K562 (cell line): ENCODE data around the gene XPO6. TPM values are rescaled to one million over a fixed set of nuclear protein-coding genes. Genes with fewer than 3 reads are reported as not detected.

Experiments
- ATAC-seq: fragments of 200-7000 bp; cut with Tn5 transposase; 3 replicates; pipeline ENCODE4 v1.9.1; 2020; ENCODE audit warnings: moderate library complexity
- BruUV-seq: library from RNA; stranded (reverse); fragments of 400-500 nt; replicated peaks from 2 replicates; lab custom pipeline; 2021; lab: Mats Ljungman, UMichigan
- CTCF ChIA-PET: fragments of 300-600 bp; formaldehyde crosslinking; extraction: SDS; loops from one replicate; lab custom pipeline; 2021; ENCODE audit warnings: low intra/inter-chr PET ratio; lab: Yijun Ruan, JAX
- POLR2A ChIA-PET: fragments of 300-600, 350-650 bp; sonication (Branson Sonifier 250); formaldehyde crosslinking; extraction: SDS; loops from one replicate; lab custom pipeline; 2021; ENCODE audit warnings: antibody characterized with exemption, inconsistent platforms; lab: Yijun Ruan, JAX
- DNase-seq, 4 experiments: peaks; one replicate each; pipeline versions ENCODE4 v3.0.0 to v3.0.0-alpha.2; 2011 to 2018; ENCODE audit warnings: low spot score in 3 of 4, mixed read lengths in 3 of 4; ENCODE audit errors: extremely low read depth in 1 of 4
- FAIRE-seq: peaks from 2 replicates; lab custom pipeline; 2011; peaks lifted over from hg19 to GRCh38; lab: Jason Lieb, UNC
- H2AFZ ChIP-seq: 2 replicates; pipeline ENCODE4 v1.6.0; 2011; ENCODE audit warnings: low read depth, low read length, control low read depth, inconsistent platforms
- H3K27ac ChIP-seq: fragments of 200-600 bp; 3 replicates; pipeline ENCODE4 v1.8.0; 2011; ENCODE audit warnings: low read depth, mild to moderate bottlenecking, control low read depth, inconsistent platforms, low read length, moderate library complexity, mixed read lengths; ENCODE audit errors: extremely low read depth
- H3K27me3 ChIP-seq, 2 experiments: fragments of 300-600 bp in 1 of 2; 2 replicates in 1 of 2; 3 replicates in 1 of 2; pipeline versions ENCODE4 v1.6.0 to v1.8.0; 2011; ENCODE audit warnings: inconsistent platforms in 2 of 2, low read length in 2 of 2, mild to moderate bottlenecking in 1 of 2, mixed read lengths in 1 of 2, moderate library complexity in 1 of 2; ENCODE audit not compliant: control insufficient read depth in 2 of 2, insufficient read depth in 2 of 2
- H3K36me3 ChIP-seq: fragments of 300-600 bp; 3 replicates; pipeline ENCODE4 v1.8.0; 2011; ENCODE audit warnings: mild to moderate bottlenecking, low read length, inconsistent platforms; ENCODE audit not compliant: control insufficient read depth, insufficient read depth
- H3K4me1 ChIP-seq, 2 experiments: fragments of 200-600 bp in 1 of 2; replicated peaks in 1 of 2; 2 replicates in 1 of 2; 3 replicates in 1 of 2; pipeline versions ENCODE4 v1.5.1 to v1.8.0; 2011; ENCODE audit warnings: inconsistent platforms in 2 of 2, low read length in 2 of 2, mild to moderate bottlenecking in 1 of 2, mixed read lengths in 1 of 2, moderate library complexity in 1 of 2; ENCODE audit not compliant: control insufficient read depth in 2 of 2, insufficient read depth in 2 of 2
- H3K4me2 ChIP-seq: 2 replicates; pipeline ENCODE4 v1.6.1; 2011; ENCODE audit warnings: low read length, control low read depth, inconsistent platforms, mixed read lengths; ENCODE audit not compliant: insufficient read depth
- H3K4me3 ChIP-seq: fragments of 200-600 bp; sonication (generic), shearing (Covaris generic); 2 replicates; pipeline ENCODE4 v1.5.1; 2016; ENCODE audit warnings: control low read depth, inconsistent platforms
- H3K79me2 ChIP-seq: fragments of 200-600 bp; 3 replicates; pipeline ENCODE4 v1.8.0; 2011; ENCODE audit warnings: low read length, inconsistent platforms; ENCODE audit not compliant: control insufficient read depth, insufficient read depth
- H3K9ac ChIP-seq, 2 experiments: 2 replicates each; pipeline versions ENCODE4 v1.6.0 to v1.6.1; 2011; ENCODE audit warnings: low read depth in 2 of 2, low read length in 2 of 2, control low read depth in 1 of 2, inconsistent platforms in 1 of 2, mild to moderate bottlenecking in 1 of 2, mixed read lengths in 1 of 2; ENCODE audit not compliant: insufficient read depth in 1 of 2
- H3K9me1 ChIP-seq: one replicate; pipeline ENCODE4 v1.6.0; 2011; ENCODE audit warnings: inconsistent platforms, mild to moderate bottlenecking, low read length, moderate library complexity; ENCODE audit not compliant: control insufficient read depth, insufficient read depth
- H3K9me3 ChIP-seq: replicated peaks from 2 replicates; pipeline ENCODE4 v1.5.1; 2011; ENCODE audit warnings: low read depth, low read length, inconsistent platforms; ENCODE audit not compliant: control insufficient read depth, insufficient read depth
- H4K20me1 ChIP-seq: replicated peaks from 2 replicates; pipeline ENCODE4 v1.6.1; 2011; ENCODE audit warnings: low read length, inconsistent platforms, mixed read lengths; ENCODE audit not compliant: control insufficient read depth, insufficient read depth
- CREM ChIP-seq: IDR thresholded peaks from 2 replicates; pipeline ENCODE4 v1.6.1; 2014; ENCODE audit warnings: antibody characterized with exemption, low read depth
- ESRRA ChIP-seq: fragments of 450-650 bp; IDR thresholded peaks from 2 replicates; pipeline ENCODE4 v1.6.1; 2014; ENCODE audit warnings: low read depth, mild to moderate bottlenecking, moderate library complexity, borderline replicate concordance
- ETS2 ChIP-seq: IDR thresholded peaks from 2 replicates; pipeline ENCODE4 v1.6.1; 2016; ENCODE audit warnings: borderline replicate concordance, missing genetic modification characterization, mild to moderate bottlenecking, moderate library complexity, missing compliant biosample characterization; ENCODE audit not compliant: poor library complexity, severe bottlenecking
- GABPB2 ChIP-seq: fragments of 250-450 bp; sonication (Bioruptor Pico); conservative IDR thresholded peaks from 2 replicates; pipeline ENCODE4 v1.5.1; 2021; ENCODE audit warnings: mild to moderate bottlenecking
- HMG20B ChIP-seq: fragments of 250-450 bp; sonication (Bioruptor Pico); IDR thresholded peaks from 2 replicates; pipeline ENCODE4 v1.5.0; 2021; ENCODE audit warnings: mild to moderate bottlenecking
- MAZ ChIP-seq, 2 experiments: fragments of 450-650 bp in 1 of 2; sonication (generic) in 1 of 2; formaldehyde crosslinking; IDR thresholded peaks in 1 of 2; conservative IDR thresholded peaks in 1 of 2; 2 replicates each; pipeline versions ENCODE4 v1.4.0 to v1.5.0; 2020; ENCODE audit warnings: mild to moderate bottlenecking in 1 of 2, missing genetic modification reagents in 1 of 2
- NFXL1 ChIP-seq: fragments of 450-650 bp; formaldehyde crosslinking; IDR thresholded peaks from 2 replicates; pipeline ENCODE4 v1.4.0; 2021; ENCODE audit warnings: mild to moderate bottlenecking
- NFYB ChIP-seq: IDR thresholded peaks from 2 replicates; pipeline ENCODE4 v1.6.1; 2011; ENCODE audit warnings: mild to moderate bottlenecking, moderate library complexity; ENCODE audit not compliant: insufficient read length; ENCODE audit errors: extremely low read depth
- PCBP2 ChIP-seq: fragments of 200-400 bp; formaldehyde crosslinking; IDR thresholded peaks from 2 replicates; pipeline ENCODE4 v1.6.1; 2018; ENCODE audit warnings: low read length, low read depth, mild to moderate bottlenecking, moderate library complexity; ENCODE audit not compliant: poor library complexity, severe bottlenecking
- PHF20 ChIP-seq: fragments of 450-650 bp; IDR thresholded peaks from 2 replicates; pipeline ENCODE4 v1.6.1; 2018; ENCODE audit not compliant: partially characterized antibody
- RBM39 ChIP-seq: fragments of 200-400 bp; formaldehyde crosslinking; optimal IDR thresholded peaks from 2 replicates; pipeline ENCODE3; 2018; ENCODE audit warnings: low read depth, low read length
- TSC22D4 ChIP-seq: fragments of 450-650 bp; IDR thresholded peaks from 2 replicates; pipeline ENCODE4 v1.6.1; 2016; ENCODE audit warnings: missing genetic modification characterization, missing biosample characterization, control low read depth
- ZNF699 ChIP-seq: fragments of 250-450 bp; sonication (Bioruptor Pico); IDR thresholded peaks from 2 replicates; pipeline ENCODE4 v1.8.0; 2021; ENCODE audit warnings: mild to moderate bottlenecking, moderate library complexity; ENCODE audit not compliant: insufficient replicate concordance
- ZNF778 ChIP-seq: fragments of 450-650 bp; formaldehyde crosslinking; IDR thresholded peaks from 2 replicates; pipeline ENCODE4 v1.4.0; 2020; ENCODE audit warnings: mild to moderate bottlenecking, moderate library complexity
- WGBS: fragments of 100-300 bp; shearing (Covaris generic); methylation state at CpG from one replicate; pipeline ENCODE4 v1.1.6; 2016; ENCODE audit warnings: low coverage, mixed read lengths; ENCODE audit not compliant: insufficient coverage; ENCODE audit errors: missing lambda C conversion rate; 5-methylcytosine and 5-hydroxymethylcytosine counted together
- in situ Hi-C: fragments of 300-500 bp; cut with MboI; formaldehyde crosslinking; loops from 4 replicates; pipeline ENCODE4 v1.15.0; 2018; ENCODE audit warnings: inconsistent platforms, mixed read lengths
- intact Hi-C: fragments of 100-400 bp; cut with micrococcal nuclease; formaldehyde crosslinking; loops from 2 replicates; pipeline ENCODE4 v1.14.2; 2022
- polyA plus RNA-seq, 8 experiments: library from polyadenylated mRNA; depleted of rRNA in 4 of 8; stranded (reverse) in 5 of 8; unstranded in 3 of 8; fragments of >200 nt; fragmentation: Nextera tagmentation in 2 of 8; fragmentation: Illumina TruSeq in 1 of 8; extraction: Ambion mirVana in 2 of 8; extraction: Trizol in 1 of 8; gene quantifications; 2 replicates each; pipeline versions ENCODE4 v1.2.1 to v1.2.3, GENCODE V29; 2011 to 2014; ENCODE audit warnings: inconsistent platforms in 1 of 8, missing spikeins in 1 of 8
- total RNA-seq, 7 experiments: library from RNA; depleted of rRNA in 6 of 7; stranded (reverse); fragments of >200 nt in 6 of 7; fragmentation: Illumina TruSeq in 2 of 7; extraction: Trizol in 2 of 7; gene quantifications; 2 replicates each; pipeline versions ENCODE4 v1.2.1 to v1.2.3, GENCODE V29; 2011 to 2021; ENCODE audit warnings: low replicate concordance in 1 of 7
- TF ChIP-seq, protein P1 (sequence below): sonication (generic); formaldehyde crosslinking; IDR thresholded peaks from 2 replicates; pipeline ENCODE4 v1.5.0; 2020; ENCODE audit warnings: missing genetic modification reagents
- TF ChIP-seq, protein P2 (sequence below): sonication (generic); formaldehyde crosslinking; IDR thresholded peaks from 2 replicates; pipeline ENCODE4 v1.8.1; 2023; ENCODE audit warnings: mild to moderate bottlenecking, missing genetic modification reagents
- TF ChIP-seq, protein P3 (sequence below), 2 experiments: fragments of 450-650 bp in 1 of 2; IDR thresholded peaks; 2 replicates each; pipeline ENCODE4 v1.6.1; 2011 to 2017; ENCODE audit warnings: low read depth in 2 of 2, antibody characterized with exemption in 1 of 2, borderline replicate concordance in 1 of 2, low read length in 1 of 2, mild to moderate bottlenecking in 1 of 2, mixed read lengths in 1 of 2; ENCODE audit not compliant: control insufficient read depth in 1 of 2

XPO6 gene
- total and polyA plus RNA-seq, 9 of the 15 experiments (the other 6 are each of a cell fraction or from before 2014, with no cell fraction given) = 11.2 to 196 (median 119) TPM

DNA sequence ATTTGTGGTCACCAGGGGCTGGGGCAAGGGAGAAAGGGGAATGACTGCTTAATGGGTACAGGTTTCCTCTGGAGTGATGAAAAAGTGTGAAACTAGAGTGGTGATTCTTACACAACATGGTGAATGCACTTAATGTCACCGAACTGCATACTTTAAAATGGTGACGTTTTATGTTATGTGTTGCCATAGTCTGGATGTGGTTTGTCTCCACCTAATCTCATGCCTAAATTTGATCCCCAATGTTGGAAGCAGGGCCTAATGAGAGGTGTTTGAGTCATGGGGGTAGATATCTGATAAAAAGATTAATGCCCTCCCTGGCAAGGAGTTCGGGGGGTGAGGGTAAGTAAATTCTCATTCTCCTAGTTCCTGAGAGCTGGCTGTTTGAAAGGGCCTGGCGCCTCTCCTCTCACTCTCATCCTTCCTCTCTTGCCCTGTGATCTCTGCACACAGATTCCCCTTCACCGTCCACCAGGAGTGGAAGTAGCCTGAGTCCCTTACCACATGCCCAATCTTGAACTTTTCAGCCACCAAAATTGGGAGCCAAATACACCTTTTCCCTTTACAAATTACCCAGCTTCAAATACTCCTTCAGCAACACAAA lies 15.3 kb downstream of the XPO6 start:
- H3K79me2 ChIP-seq = peaks cover 94% of the 10 kb centered on the region
- H3K9ac ChIP-seq = no peak overlapping the region; a peak in 1 of 4 replicates
- in situ Hi-C loops = no loop called here
- no TSS peak for BruUV-seq
- POLR2A ChIA-PET = interaction anchor here (1.6 to 1.8 kb wide), 2 partner anchors 10 to 14 kb away, joined by 6 to 10 read pairs; partner anchors contain the start of gene XPO6
- FAIRE-seq (no peak), DNase-seq (no peak), ATAC-seq (no peak)
- no peak overlapping the region for H3K4me3 ChIP-seq
- H4K20me1 ChIP-seq = peaks cover 26% of the 10 kb centered on the region
- no peaks in the 10 kb centered on the region; the same call in 1 of the 2 replicates for H3K9me3 ChIP-seq
- intact Hi-C loops = no loop called here
- H3K4me1 ChIP-seq = peaks cover 0 to 8% of the 10 kb centered on the region in 2 experiments; a peak in 2 of 5 replicates
- H3K27ac ChIP-seq = no peak overlapping the region
- H3K36me3 ChIP-seq = peaks cover 74% of the 10 kb centered on the region
- H3K27me3 ChIP-seq = no peaks in the 10 kb centered on the region
- H2AFZ ChIP-seq = no peak overlapping the region
- WGBS = 91% methylated on average over 5 of the region's 5 CpGs
- H3K4me2 ChIP-seq = no peak overlapping the region
- no peaks in the 10 kb centered on the region for H3K9me1 ChIP-seq
- CTCF ChIA-PET = no interaction called here
- no peak for TF ChIP-seq NFYB
- no peak for TF ChIP-seq CREM
- TF ChIP-seq MAZ (CRISPR knock-in tag; conservative IDR thresholded peaks at IDR 0.05 in 1 of 2, IDR thresholded peaks at IDR 0.05 in 1 of 2) = no peak
- TF ChIP-seq ZNF699 (CRISPR knock-in tag) = no peak
- TF ChIP-seq ESRRA = no peak
- TF ChIP-seq, protein P1, sequence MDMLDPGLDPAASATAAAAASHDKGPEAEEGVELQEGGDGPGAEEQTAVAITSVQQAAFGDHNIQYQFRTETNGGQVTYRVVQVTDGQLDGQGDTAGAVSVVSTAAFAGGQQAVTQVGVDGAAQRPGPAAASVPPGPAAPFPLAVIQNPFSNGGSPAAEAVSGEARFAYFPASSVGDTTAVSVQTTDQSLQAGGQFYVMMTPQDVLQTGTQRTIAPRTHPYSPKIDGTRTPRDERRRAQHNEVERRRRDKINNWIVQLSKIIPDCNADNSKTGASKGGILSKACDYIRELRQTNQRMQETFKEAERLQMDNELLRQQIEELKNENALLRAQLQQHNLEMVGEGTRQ (CRISPR knock-in tag) = no peak
- TF ChIP-seq HMG20B = no peak
- TF ChIP-seq, protein P2, sequence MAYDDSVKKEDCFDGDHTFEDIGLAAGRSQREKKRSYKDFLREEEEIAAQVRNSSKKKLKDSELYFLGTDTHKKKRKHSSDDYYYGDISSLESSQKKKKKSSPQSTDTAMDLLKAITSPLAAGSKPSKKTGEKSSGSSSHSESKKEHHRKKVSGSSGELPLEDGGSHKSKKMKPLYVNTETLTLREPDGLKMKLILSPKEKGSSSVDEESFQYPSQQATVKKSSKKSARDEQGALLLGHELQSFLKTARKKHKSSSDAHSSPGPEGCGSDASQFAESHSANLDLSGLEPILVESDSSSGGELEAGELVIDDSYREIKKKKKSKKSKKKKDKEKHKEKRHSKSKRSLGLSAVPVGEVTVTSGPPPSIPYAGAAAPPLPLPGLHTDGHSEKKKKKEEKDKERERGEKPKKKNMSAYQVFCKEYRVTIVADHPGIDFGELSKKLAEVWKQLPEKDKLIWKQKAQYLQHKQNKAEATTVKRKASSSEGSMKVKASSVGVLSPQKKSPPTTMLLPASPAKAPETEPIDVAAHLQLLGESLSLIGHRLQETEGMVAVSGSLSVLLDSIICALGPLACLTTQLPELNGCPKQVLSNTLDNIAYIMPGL (CRISPR knock-in tag) = no peak
- TF ChIP-seq GABPB2 (CRISPR knock-in tag) = no peak
- no peak for TF ChIP-seq NFXL1 (CRISPR knock-in tag)
- TF ChIP-seq ZNF778 (CRISPR knock-in tag) = no peak
- TF ChIP-seq PCBP2 = no peak
- TF ChIP-seq, protein P3, sequence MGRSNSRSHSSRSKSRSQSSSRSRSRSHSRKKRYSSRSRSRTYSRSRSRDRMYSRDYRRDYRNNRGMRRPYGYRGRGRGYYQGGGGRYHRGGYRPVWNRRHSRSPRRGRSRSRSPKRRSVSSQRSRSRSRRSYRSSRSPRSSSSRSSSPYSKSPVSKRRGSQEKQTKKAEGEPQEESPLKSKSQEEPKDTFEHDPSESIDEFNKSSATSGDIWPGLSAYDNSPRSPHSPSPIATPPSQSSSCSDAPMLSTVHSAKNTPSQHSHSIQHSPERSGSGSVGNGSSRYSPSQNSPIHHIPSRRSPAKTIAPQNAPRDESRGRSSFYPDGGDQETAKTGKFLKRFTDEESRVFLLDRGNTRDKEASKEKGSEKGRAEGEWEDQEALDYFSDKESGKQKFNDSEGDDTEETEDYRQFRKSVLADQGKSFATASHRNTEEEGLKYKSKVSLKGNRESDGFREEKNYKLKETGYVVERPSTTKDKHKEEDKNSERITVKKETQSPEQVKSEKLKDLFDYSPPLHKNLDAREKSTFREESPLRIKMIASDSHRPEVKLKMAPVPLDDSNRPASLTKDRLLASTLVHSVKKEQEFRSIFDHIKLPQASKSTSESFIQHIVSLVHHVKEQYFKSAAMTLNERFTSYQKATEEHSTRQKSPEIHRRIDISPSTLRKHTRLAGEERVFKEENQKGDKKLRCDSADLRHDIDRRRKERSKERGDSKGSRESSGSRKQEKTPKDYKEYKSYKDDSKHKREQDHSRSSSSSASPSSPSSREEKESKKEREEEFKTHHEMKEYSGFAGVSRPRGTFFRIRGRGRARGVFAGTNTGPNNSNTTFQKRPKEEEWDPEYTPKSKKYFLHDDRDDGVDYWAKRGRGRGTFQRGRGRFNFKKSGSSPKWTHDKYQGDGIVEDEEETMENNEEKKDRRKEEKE (IDR thresholded peaks at IDR 0.05; ENCODE audit: borderline replicate concordance in 1 of 2, control insufficient read depth in 1 of 2, low read depth in 2 of 2, low read length in 1 of 2) = no peak
- no peak for TF ChIP-seq PHF20
- no peak for TF ChIP-seq TSC22D4 (tag)
- TF ChIP-seq RBM39 = no peak
- TF ChIP-seq ETS2 (tag) = no peak
